HUES64 (cell line): ENCODE measurements around the gene SUOX.
"Not testable (repeated sequence)": the region's sequence is repeated elsewhere in the genome, so short reads cannot be mapped to it uniquely, and the experiment has no call there.

Experiments
- H3K27ac ChIP-seq: 2 replicates; pipeline ENCODE4 v1.7.0; 2013; ENCODE audit warnings: low read depth, low read length, inconsistent platforms
- H3K27me3 ChIP-seq: 2 replicates; pipeline ENCODE4 v1.6.1; 2013; ENCODE audit warnings: mild to moderate bottlenecking, low read length; ENCODE audit not compliant: insufficient read depth
- H3K36me3 ChIP-seq: 2 replicates; pipeline ENCODE4 v1.6.1; 2013; ENCODE audit warnings: mild to moderate bottlenecking, low read length; ENCODE audit not compliant: insufficient read depth
- H3K4me1 ChIP-seq: 2 replicates; pipeline ENCODE4 v1.6.1; 2013; ENCODE audit warnings: mild to moderate bottlenecking, low read length, moderate library complexity; ENCODE audit not compliant: insufficient read depth
- H3K4me3 ChIP-seq: 2 replicates; pipeline ENCODE4 v1.5.1; 2013; ENCODE audit warnings: mild to moderate bottlenecking, low read length, moderate library complexity
- H3K9ac ChIP-seq: 2 replicates; pipeline ENCODE4 v1.6.1; 2013; ENCODE audit warnings: mild to moderate bottlenecking, low read depth, low read length
- H3K9me3 ChIP-seq: 2 replicates; pipeline ENCODE4 v1.6.1; 2013; ENCODE audit warnings: low read depth, low read length; ENCODE audit not compliant: insufficient read depth
- WGBS: fragments of 150-250, 120-280 bp; methylation state at CpG from one replicate; pipeline ENCODE4 v1.1.7; 2013; ENCODE audit warnings: missing lambda C conversion rate; 5-methylcytosine and 5-hydroxymethylcytosine counted together

The SUOX gene

GRCh38 chr12:55972042-55972441 is 25.0 kb upstream of the SUOX start:
- 69% methylated on average over 2 of the region's 3 CpGs for WGBS

GRCh38 chr12:55972456-55972855 is 24.6 kb upstream of the SUOX start:
- Histone ChIP-seq H3K4me3 (peak overlapping the region; percentile 56), H3K27me3 (no peaks in the 10 kb centered on the region), H3K9me3 (no peaks in the 10 kb centered on the region), H3K36me3 (peaks cover 48% of the 10 kb centered on the region), H3K9ac (no peak overlapping the region), H3K27ac (peak overlapping the region; percentile 82; the same call in 1 of the 2 replicates), H3K4me1 (peaks cover 6% of the 10 kb centered on the region; the same call in 1 of the 2 replicates)
- WGBS = no CpG with 5 or more reads among the region's 1 CpG

More at GRCh38 chr12:55972042-55972441, 25.0 kb upstream of the SUOX start:
- Histone ChIP-seq H3K27me3 (no peaks in the 10 kb centered on the region), H3K36me3 (peaks cover 48% of the 10 kb centered on the region), H3K4me1 (peaks cover 6% of the 10 kb centered on the region; the same call in 1 of the 2 replicates), H3K4me3 (no peak overlapping the region), H3K27ac (no peak overlapping the region; the same call in 1 of the 2 replicates), H3K9ac (no peak overlapping the region), H3K9me3 (no peaks in the 10 kb centered on the region)

- Histone ChIP-seq H3K4me1 (peaks cover 6% of the 10 kb centered on the region; the same call in 1 of the 2 replicates), H3K36me3 (peaks cover 45% of the 10 kb centered on the region), H3K27ac (peak overlapping the region; percentile 82), H3K27me3 (no peaks in the 10 kb centered on the region), H3K4me3 (peak overlapping the region; percentile 56), H3K9me3 (no peaks in the 10 kb centered on the region), H3K9ac (peak overlapping the region; percentile 12; the same call in 1 of the 2 replicates)
- 21% methylated on average over 18 of the region's 18 CpGs for WGBS
Observed at GRCh38 chr12:55972911-55973598, 24.0 kb upstream of the SUOX start.

- Histone ChIP-seq H3K9me3 (no peaks in the 10 kb centered on the region), H3K27ac (peak within 1 kb of the TSS; percentile 82), H3K36me3 (peaks cover 38% of the 10 kb centered on the region), H3K4me1 (peaks cover 6% of the 10 kb centered on the region; the same call in 1 of the 2 replicates), H3K4me3 (peak within 1 kb of the TSS; percentile 80), H3K9ac (peak within 1 kb of the TSS; percentile 76), H3K27me3 (no peaks in the 10 kb centered on the region)
- WGBS = under 1% methylated on average over 39 of the region's 39 CpGs
Observed at GRCh38 chr12:55973599-55974307, 23.3 kb upstream of the SUOX start, which contains the start of gene RAB5B. Gene RAB5B (plus strand): TSS chr12:55974078. CDS start chr12:55986961, 12,883 bp downstream.

GRCh38 chr12:55974308-55974730 is 22.8 kb upstream of the SUOX start:
- peak overlapping the region; percentile 76 for H3K9ac ChIP-seq
- no peaks in the 10 kb centered on the region for H3K9me3 ChIP-seq
- H3K4me1 ChIP-seq = peaks cover 6% of the 10 kb centered on the region; the same call in 1 of the 2 replicates

GRCh38 chr12:55978393-55978792 is 18.7 kb upstream of the SUOX start:
- Histone ChIP-seq H3K27me3 (no peaks in the 10 kb centered on the region), H3K36me3 (peaks cover 37% of the 10 kb centered on the region), H3K9ac (no peak overlapping the region), H3K4me3 (no peak overlapping the region), H3K4me1 (no peaks in the 10 kb centered on the region; the same call in 1 of the 2 replicates), H3K9me3 (no peaks in the 10 kb centered on the region), H3K27ac (no peak overlapping the region)
- WGBS = 95% methylated on average over 7 of the region's 7 CpGs

More at GRCh38 chr12:55974308-55974730, 22.8 kb upstream of the SUOX start:
- H3K27ac ChIP-seq = peak overlapping the region; percentile 69
- H3K27me3 ChIP-seq = no peaks in the 10 kb centered on the region
- peak overlapping the region; percentile 80 for H3K4me3 ChIP-seq
- under 1% methylated on average over 15 of the region's 15 CpGs for WGBS
- peaks cover 37% of the 10 kb centered on the region for H3K36me3 ChIP-seq

GRCh38 chr12:55979069-55979468 is 18.0 kb upstream of the SUOX start:
- Histone ChIP-seq H3K36me3 (peaks cover 41% of the 10 kb centered on the region), H3K4me3 (no peak overlapping the region), H3K9ac (no peak overlapping the region), H3K27ac (no peak overlapping the region), H3K4me1 (no peaks in the 10 kb centered on the region; the same call in 1 of the 2 replicates), H3K27me3 (no peaks in the 10 kb centered on the region), H3K9me3 (no peaks in the 10 kb centered on the region)
- 94% methylated on average over 3 of the region's 3 CpGs for whole genome bisulfite sequencing

- not testable (repeated sequence) for H3K27me3 ChIP-seq, H3K4me1 ChIP-seq, H3K9ac ChIP-seq, H3K4me3 ChIP-seq, H3K9me3 ChIP-seq, H3K27ac ChIP-seq
- WGBS = 73% methylated on average over 4 of the region's 5 CpGs
- H3K36me3 ChIP-seq = peaks cover 56% of the 10 kb centered on the region
Observed at GRCh38 chr12:55981882-55982281, 15.2 kb upstream of the SUOX start.

- Histone ChIP-seq H3K27me3 (no peaks in the 10 kb centered on the region), H3K4me3 (no peak overlapping the region), H3K36me3 (peaks cover 62% of the 10 kb centered on the region), H3K4me1 (no peaks in the 10 kb centered on the region), H3K27ac (no peak overlapping the region), H3K9ac (no peak overlapping the region), H3K9me3 (no peaks in the 10 kb centered on the region)
- 98% methylated on average over 3 of the region's 3 CpGs for WGBS
Observed at GRCh38 chr12:55982319-55982936, 14.6 kb upstream of the SUOX start.

- Histone ChIP-seq H3K27me3 (no peaks in the 10 kb centered on the region), H3K4me3 (no peak overlapping the region), H3K4me1 (no peaks in the 10 kb centered on the region), H3K9ac (no peak overlapping the region), H3K27ac (no peak overlapping the region), H3K9me3 (no peaks in the 10 kb centered on the region), H3K36me3 (peaks cover 69% of the 10 kb centered on the region)
- WGBS = 90% methylated on average over 3 of the region's 4 CpGs
Observed at GRCh38 chr12:55983232-55983842, 13.7 kb upstream of the SUOX start.
